ENCODE measurements around the gene DIP2B.

GRCh38 chr12:50518090-50518489 is 13.3 kb downstream of the DIP2B start:
- no peak for TF ChIP-seq POLR2AphosphoS5 (IDR thresholded peaks at IDR 0.05; ENCODE audit: borderline replicate concordance, low read depth, low read length)
- no peak for TF ChIP-seq EZH2 (IDR thresholded peaks at IDR 0.05)
